ENCODE measurements around the gene TTC1.

The TTC1 gene

DNA sequence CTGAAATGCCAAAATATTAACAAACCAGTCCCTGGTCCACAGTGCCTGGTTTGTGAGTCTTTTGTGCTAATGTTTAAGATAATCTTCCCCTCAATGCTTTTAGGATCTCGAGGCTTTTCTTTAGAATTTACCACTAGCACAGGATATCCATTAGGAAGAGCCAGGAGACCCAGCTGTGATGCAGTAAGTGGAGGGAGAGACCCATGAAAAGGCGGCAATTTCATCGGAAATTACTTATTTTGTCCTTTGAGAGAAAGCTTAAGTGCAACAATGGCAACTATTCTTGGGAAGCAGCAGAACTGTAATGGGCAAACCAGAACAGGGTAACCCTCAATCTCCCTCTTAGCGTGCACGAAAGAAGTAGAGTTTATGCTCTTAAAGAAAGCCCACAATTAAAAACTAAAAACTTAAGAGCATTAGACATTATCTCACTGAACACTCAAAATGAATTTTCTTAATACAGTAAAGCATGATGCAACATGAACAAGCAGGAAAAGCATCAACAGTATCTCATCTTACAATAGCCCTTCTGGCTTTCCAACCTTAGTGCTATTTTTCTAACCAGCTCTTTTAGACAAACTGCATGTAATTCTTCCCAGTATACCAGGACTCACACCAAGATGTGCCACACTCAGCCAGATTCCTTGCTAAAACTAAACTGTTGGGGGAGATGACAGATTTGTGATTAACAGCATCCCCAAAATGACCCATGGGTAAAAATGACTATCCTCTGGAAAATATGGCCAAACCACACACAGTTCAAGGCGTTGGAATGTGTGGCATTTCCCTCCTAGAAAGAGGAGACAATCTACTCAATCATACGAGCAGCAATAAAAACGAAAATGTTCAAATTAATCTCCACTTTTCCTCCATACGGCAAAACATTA is 73.9 kb downstream of the TTC1 start:
- DNase-seq (ENCODE audit: insufficient read length, low spot score) (peak; percentile 82), FAIRE-seq (peak; percentile 70)

DNA sequence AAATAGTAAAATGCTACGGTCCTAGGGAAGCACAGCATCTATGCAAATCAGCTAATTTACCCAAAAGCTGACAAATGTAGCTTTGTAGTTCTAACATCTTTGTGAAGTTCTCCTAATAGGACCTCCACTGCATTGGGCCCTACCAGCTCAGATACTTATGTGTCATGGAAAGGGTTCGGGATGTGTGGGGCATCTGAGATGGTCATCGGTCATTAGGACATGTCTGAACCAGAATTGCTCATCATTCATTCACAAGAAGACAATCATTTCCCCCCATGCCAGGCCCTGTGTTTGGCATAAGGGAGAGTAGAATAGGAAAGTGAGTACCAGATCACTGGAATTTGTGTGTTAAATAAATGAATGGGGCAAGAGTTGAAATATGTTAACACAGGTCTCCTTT is 74.6 kb downstream of the TTC1 start:
- DNase-seq (ENCODE audit: insufficient read length, low spot score) (peak; percentile 75), FAIRE-seq (peak; percentile 31)

DNA sequence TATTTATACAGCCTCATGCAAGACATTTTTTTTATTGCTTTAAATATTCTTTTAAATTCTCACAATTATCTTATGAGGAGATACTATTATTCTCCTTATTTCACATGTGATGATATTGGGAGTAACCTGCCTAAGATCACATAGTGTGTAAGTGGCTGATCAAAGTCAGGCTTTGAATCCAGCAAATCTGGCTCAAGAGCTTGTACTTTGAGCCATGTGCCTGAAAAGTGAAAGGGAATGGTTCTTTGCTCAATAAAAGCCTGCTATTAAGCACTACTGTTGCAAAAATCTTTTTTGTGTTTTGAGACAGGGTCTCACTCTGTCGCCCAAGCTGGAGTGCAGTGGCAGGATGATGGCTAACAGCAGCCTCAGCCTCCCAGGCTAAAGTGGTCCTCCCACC is 75.2 kb downstream of the TTC1 start:
- FAIRE-seq (no peak), DNase-seq (ENCODE audit: insufficient read length, low spot score) (no peak)

DNA sequence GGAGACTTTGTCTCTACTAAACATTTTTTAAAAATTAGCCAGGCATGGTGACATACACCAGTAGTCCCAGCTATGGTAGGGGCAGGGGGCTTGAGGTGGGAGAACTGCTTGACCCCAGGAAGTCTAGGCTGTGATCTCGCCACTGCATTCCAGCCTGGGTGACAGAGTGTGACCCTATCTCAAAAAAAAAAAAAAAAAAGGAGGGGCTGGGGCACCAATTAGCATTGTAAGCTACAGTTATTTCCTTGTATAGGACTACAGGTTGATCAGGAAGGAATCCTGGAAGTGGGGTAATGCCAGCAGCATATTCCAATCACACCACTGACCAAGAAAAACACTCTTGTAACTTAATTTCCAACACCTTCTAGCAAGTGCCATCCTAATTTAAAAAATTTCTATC is 78.3 kb downstream of the TTC1 start:
- no peak for DNase-seq (ENCODE audit: insufficient read length, low spot score)
- no peak for FAIRE-seq

DNA sequence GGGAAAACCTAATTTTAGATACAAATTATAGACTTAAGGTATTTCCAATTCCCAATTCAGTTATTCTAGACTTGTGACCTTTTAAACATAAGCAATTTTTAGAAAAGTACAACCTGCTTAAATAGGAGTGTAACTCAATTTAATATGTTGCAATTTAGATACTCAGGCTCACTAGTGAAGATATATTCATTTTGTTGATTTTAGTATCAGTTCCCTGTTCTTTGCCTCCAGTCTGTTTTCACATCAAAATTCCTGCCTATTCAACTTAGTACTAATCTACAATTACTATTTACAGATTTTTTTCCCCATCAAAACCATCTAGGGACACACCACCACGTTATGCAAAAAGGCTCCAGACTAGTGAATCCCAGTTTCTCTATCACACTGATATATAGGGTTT is 79.9 kb downstream of the TTC1 start:
- no peak for FAIRE-seq
- DNase-seq (ENCODE audit: insufficient read length, low spot score) = no peak

DNA sequence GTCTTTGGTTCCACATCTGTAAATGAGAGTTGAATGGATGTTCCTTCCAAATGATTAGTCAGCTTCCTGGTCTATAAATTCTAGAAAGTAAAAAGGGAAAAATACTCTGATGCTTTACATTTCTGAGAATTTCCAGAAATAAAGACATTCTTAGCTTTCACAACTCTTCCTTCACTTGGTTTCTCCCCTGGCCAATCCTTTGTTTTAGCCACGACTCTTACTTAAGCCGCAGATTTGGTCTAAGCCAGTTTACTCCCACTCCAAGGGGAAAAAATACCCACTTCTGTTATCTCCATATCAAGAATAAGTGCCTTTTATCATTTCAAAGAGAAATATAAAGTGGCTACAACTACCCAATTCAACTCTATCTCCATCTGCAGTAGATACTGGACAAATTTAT is 80.6 kb downstream of the TTC1 start:
- DNase-seq (ENCODE audit: insufficient read length, low spot score) (no peak), FAIRE-seq (no peak)

DNA sequence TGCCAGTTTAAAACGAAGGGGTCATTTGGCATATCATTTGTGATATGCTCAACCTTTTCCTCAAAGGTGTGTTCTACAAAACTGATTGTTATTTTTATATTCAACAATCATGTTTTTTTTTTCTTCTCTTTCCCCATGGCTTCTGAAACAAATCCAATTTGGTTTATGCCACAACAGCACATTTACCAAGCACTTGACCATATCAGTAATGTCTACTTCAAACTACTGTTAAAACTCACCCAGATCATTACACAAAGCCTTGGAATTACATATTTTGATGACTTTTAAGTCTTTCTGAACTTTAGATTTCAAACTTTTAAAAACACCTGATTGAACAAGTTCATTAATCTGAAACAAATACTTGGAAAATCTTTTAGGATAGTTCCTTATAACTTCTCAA is 81.1 kb downstream of the TTC1 start:
- DNase-seq (ENCODE audit: insufficient read length, low spot score) = no peak
- FAIRE-seq = no peak

DNA sequence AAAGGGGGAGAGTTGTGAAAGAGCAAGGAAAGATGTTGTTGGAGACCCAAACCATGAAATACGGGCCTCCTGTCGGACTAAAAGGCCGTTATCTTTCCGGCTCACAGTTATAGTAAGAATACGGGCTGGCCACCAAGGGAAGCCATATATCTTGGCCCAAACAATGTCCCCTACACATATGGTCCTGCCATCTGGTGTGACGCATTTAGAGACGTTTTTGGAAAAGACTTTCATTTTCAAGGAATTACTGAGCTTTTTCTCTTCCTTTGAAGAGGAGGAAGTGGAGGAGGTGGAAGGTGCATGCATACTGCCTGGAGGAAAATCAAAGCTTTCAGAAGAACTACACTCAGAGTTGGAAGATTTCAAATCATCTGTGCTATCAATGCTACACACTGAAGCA is 83.6 kb downstream of the TTC1 start:
- FAIRE-seq = no peak

DNA sequence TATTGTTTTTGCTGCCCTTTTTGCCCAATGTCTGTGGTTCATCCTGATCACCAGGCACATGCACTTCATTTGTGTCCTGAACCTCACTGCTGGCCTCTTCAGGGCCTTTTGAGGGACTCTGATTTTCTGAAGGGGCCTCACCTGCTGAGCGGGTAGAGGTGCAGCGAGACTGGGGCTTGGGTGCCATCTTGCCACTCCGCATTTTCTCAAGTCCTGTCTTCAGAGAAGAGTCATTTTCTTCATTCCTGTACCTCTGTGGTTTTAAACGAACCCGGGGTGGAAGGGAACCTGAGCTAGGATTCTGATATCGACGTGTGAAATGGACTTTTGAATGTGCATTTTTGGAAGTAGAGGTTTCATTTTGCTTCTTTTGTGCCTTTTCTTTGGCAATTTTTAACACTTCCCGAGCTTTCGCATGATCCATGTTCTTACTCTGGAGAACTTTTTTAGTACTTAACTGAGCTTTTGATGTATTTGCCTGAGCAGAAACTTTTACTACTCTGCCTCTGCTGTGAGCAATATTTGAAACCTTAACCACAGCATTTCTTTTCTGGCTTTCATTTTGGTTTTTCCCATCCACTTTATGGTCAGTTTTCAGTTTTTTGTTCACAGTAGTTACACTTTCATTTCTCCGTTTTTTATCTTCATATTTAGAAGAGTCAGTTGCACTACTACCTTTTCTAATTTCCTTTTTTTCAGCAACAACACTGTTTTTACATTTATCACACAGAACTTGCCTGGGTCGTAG is 84.2 kb downstream of the TTC1 start:
- FAIRE-seq (no peak), DNase-seq (ENCODE audit: insufficient read length, low spot score) (no peak)

More for the DNA sequence above, 83.6 kb downstream of the TTC1 start:
- no peak for DNase-seq (ENCODE audit: insufficient read length, low spot score)

DNA sequence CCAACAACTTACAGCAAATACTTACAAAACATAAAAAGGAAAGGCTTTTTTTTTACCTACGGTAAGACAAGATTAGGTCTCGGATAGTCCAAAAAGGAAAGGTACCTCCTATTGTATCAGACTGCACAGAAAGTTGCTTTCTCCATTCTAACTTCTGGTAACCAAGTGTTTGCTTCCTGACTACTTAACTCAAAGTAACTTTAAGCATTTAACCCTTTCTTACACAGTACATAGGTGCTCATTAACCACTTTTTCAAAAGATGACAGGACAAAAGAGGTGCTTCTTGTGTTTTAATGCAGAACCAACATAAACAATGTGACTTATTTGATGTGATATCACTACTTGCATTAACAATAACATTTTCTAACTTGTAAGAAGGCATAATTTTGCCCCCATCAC is 87.2 kb downstream of the TTC1 start:
- FAIRE-seq = no peak
- no peak for DNase-seq (ENCODE audit: insufficient read length, low spot score)

DNA sequence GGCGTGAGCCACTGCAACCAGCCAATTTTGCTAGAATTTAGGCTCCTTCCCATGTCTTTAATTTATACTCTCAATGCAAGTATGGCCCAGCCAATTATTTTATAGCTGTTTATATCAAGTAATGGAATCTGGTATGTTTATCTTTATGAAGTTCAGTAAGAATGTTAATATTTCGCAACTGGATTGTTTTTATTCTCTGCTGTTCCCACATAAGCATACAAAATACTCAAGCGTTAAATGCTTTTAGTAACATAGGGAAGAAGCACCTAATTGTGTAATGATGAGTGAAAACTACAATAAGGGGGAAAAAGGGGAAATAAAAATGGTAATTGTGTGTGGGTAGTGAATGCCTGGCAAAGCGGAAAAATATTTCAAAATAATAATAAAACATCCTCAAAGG is 89.1 kb downstream of the TTC1 start:
- FAIRE-seq (no peak), DNase-seq (ENCODE audit: insufficient read length, low spot score) (no peak)

DNA sequence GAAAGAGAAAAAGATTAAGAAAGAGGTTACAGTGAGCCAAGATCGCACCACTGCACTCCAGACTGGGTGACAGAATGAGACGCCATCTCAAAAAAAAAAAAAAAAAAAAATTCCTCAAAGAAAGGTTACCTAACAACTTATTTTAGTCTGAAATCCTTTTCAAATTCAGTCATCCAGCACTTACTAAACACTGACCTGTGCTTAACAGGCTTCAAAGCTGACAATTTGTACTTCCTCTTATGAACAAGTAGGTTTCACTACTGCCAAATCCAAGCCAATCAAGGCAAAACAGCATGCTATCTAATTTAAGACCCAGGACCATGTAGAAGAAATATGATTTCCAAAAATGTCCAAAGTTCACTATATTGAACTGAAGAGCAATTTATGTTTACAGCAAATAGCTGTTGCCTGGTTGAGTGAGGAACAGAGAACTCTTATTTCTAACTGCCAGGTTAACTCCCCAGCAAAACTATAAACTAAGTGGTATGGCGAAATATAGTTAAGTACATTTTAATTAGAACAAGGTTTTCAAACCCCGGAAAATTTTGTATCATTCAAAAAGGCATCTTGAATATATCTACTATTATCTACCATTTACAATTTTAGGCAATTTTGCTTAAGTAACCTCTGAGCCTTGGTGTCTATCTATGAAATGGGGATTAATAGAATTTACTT is 96.9 kb downstream of the TTC1 start:
- FAIRE-seq (no peak), DNase-seq (ENCODE audit: insufficient read length, low spot score) (no peak)

DNA sequence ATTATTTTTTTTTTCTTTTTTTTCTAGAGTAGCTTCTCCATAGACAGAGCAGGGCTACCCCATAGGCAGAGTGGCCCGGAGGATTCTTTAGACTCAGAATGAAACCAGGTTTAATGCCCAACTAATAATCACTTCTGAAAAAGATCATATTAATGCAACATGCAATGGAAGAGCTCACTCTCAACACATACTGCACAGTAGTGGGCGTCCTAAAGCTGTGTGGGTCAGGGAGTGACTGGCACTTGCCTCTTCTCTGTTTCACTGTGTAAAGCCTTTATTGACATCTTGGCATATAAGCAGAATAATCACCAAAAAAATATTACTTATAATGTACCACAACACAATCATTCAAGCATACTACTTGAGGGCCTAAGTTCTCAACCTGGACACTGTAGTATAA is 99.2 kb downstream of the TTC1 start:
- FAIRE-seq = no peak
- DNase-seq (ENCODE audit: insufficient read length, low spot score) = no peak

All from HTR-8/SVneo (cell line).